Activated CD4-positive, CD25-positive, alpha-beta regulatory T cell treated with anti-CD3 and anti-CD28 coated beads, Interleukin-2, amount 50 U/mL, for 24 hours (primary cell): ENCODE measurements around the gene AMZ1.

Experiments used
- ATAC-seq, 2 donors: fragments of 150-1000 bp; cut with Tn5 transposase; one replicate each; pipeline ENCODE4 v1.10.0; 2021; ENCODE audit warnings: mild to moderate bottlenecking in 1 of 2, moderate library complexity in 1 of 2

The AMZ1 gene, protein sequence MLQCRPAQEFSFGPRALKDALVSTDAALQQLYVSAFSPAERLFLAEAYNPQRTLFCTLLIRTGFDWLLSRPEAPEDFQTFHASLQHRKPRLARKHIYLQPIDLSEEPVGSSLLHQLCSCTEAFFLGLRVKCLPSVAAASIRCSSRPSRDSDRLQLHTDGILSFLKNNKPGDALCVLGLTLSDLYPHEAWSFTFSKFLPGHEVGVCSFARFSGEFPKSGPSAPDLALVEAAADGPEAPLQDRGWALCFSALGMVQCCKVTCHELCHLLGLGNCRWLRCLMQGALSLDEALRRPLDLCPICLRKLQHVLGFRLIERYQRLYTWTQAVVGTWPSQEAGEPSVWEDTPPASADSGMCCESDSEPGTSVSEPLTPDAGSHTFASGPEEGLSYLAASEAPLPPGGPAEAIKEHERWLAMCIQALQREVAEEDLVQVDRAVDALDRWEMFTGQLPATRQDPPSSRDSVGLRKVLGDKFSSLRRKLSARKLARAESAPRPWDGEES

DNA sequence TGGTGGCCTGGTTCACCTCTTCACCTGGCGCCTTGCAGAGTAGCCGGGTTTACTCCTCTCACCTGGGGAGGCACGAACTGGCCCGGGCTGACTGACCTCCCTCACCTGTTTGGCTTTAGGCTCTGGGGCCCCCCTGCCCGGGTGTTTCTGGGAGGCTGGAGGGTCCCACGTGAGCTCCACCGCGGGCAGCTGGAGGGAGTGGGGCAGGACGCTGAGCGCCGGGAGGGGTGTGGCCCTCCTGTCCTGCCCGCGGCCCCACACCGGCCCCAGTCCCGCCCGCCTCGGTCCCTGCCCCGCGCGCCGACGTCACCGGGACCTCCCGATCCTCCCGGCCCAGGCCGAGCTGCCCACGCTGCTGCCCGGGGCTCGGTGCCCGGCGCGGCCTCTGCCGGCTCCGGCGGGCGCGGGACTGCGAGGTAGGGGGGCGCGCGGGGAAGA lies at the start of gene AMZ1:
Gene AMZ1 (plus strand): TSS at position 322 of the 438 bp plus-strand sequence. CDS start 12,250 bp downstream, outside the sequence.
- ATAC-seq = peak in 1 of 2 donors; percentile 20

DNA sequence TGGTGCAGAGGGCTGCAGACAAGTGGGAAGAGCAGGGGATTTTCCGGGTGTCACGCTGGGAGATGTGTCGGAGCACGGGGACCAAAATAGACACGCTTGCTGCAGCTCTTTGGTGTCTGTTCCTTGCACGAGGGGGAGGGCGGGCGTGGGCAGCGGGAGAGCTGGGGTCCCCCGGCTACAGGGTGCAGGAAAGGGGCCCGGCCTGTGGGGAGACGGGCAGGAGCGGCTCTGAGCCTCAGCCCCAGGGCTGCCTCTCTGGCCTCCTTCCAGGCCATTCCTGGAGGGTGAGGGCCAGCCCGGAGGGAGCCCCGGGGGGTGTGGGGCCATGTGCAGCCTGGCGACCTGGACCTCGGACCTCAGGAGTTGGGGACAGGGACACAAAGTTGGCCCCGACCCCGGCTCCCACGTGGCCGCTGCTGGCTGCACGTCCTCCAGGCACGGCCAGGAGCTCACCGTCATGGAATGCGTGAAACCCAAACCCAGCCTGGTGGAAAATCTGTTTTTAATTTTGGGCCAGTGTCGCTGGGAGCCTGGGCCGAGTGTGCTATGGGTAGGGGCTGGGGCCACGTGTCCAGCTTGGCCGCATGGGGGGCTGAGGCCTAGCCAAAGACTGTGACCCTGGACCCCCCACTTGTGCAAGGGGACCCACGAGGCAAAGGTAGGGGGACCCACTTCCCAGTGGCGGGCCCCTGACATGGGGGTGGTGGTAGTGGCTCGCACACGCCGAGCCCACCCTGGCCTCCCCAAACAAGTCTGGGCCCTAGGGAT lies 49.6 kb upstream of the AMZ1 start:
- no peak for ATAC-seq

DNA sequence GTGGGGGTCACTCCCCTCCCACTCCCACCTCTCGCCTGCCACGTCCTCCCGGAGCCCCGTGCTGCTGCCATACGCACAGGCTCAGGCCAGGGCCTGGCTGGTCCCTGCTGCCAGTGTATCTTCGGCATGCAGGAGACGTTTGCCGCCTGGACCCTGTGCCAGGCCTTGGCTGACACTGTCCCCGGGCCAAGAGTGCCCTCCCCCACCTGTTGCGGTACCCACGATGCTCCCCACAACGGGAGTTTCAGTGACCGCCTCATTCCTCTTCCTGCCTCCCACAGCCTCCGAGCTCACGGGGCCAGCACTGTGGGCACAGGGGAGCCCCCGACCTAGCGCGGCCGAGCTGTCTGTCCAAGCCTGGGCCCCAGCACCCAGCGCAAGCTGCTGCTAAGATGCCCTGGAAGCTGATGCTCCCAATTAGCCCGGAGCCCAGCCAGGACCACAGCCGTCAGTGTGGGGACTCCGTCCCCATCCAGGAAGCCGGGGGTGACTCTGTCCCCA lies 48.8 kb upstream of the AMZ1 start:
- no peak for ATAC-seq

DNA sequence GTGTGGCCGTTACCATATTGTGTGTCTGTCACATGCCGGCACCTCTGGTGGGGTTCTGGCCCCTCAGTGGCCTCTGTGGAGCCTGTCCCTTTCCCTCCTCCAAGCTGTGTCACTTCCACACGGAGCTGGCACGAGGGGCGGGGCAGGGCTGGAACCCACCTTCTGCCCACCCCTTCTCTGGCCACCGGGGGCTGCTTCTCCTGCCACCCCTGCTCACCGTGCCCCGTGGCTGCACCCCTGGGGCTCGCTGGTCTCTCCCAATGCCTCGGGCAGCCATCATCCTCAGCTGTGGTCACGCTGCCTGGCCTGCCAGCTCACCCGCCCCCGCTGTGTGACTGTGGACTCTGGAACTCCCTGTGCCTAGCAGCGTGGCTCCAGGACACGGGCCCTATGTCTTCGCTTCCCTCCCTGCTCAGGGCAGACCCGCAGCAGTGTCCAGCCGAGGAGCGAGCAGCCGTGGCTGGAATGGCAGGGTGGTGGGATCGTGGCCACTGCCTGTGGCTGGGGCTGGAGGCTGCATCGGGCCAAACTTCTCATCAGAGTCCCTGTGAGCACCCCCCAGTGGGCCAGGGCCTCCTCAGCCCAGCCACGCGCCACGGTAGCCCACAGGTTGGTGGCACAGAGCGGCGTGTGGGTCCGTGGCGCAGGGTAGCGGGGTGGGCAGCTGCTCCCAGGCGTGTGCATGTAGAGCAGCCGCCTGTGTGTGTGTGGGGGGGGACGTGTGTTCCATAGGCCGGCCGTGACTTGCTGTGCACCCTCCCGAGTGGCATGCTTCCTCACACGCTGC lies 48.1 kb upstream of the AMZ1 start:
- ATAC-seq = no peak

DNA sequence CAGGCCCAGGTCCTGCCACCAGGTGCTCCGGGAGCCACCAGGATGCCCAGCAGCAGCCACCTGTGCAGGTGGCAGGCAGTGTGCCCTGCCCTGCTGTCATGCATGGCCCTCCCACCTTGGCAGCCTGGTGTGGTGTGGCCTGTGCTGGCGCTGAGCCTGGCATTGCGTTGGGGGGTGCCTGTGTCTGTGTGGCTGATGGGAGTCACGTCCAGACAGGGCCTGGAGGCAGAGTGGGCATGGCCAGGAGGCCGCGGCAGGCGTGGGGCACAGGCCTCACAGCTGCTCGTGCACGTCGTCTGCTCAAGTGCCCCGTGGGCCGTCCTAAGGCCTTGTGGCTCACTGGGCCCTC lies 47.5 kb upstream of the AMZ1 start:
- no peak for ATAC-seq

DNA sequence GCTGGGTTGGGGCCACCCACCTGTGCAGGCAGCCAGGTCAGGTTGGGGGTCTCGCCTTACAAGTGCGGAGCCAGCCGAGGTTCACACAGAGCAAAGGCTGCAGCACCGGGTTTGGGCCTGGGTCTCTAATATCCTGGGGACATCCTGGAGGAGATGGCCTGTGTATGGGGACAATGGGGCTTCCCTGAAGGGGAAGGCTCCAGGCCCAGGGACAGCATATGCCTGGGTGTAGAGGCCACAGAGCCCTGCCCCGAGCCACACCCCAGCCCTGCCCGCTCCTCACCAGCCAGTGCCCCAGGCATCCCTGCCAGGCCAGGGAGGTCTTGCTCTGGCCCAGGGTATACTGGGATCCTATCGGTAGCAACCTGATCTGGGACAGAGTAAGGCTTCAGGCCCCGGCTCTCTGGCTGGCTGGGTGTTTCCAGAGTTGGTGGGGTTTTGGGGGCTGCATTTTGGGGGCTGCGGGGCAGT lies 47.1 kb upstream of the AMZ1 start:
- no peak for ATAC-seq

DNA sequence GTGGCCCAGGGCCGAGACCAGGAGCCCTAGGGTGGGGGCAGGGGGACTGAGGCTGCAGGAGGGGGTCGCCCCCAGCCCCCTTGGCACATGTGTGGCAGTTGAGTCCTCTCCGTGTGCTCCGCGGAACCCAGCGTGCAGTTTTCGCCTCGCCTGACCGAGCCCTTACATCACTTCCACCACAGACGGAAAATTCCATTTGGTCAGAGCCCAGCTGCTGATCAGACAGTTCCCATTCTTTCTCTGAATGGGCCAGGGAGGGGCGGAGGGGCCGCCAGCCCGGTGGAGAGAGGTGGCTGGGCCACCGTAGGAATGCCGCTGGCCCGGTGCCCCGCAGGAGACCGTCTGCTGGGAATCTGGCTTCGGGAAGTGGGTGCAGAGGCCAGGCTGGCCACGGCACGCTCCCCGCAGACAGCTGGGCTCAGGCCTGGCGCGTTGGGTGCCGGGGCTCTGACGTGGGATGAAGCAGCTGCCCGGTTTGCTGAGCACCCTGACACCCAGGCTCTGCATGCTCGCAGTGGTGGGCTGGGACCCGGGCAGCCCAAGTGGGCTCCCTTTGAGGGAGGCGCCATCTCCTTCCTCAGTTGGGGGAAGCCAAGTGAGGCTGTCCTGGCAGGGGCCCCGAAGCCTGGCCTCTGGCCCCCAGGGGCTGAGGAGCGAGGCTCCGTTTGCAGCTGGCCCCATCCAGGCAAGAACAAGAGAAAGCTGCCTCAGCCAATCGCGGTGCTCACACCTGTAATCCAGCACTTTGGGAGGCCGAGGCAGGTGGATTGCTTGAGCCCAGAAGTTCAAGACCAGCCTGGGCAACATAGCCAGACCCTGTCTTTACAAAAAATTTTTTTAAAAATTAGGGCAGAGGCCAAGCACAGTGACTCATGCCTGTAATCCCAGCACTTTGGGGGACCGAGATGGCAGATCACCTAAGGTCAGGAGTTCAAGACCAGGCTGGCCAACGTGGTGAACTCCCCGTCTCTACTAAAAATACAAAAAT lies 46.3 kb upstream of the AMZ1 start:
- peak in 1 of 2 donors; percentile 14 for ATAC-seq

DNA sequence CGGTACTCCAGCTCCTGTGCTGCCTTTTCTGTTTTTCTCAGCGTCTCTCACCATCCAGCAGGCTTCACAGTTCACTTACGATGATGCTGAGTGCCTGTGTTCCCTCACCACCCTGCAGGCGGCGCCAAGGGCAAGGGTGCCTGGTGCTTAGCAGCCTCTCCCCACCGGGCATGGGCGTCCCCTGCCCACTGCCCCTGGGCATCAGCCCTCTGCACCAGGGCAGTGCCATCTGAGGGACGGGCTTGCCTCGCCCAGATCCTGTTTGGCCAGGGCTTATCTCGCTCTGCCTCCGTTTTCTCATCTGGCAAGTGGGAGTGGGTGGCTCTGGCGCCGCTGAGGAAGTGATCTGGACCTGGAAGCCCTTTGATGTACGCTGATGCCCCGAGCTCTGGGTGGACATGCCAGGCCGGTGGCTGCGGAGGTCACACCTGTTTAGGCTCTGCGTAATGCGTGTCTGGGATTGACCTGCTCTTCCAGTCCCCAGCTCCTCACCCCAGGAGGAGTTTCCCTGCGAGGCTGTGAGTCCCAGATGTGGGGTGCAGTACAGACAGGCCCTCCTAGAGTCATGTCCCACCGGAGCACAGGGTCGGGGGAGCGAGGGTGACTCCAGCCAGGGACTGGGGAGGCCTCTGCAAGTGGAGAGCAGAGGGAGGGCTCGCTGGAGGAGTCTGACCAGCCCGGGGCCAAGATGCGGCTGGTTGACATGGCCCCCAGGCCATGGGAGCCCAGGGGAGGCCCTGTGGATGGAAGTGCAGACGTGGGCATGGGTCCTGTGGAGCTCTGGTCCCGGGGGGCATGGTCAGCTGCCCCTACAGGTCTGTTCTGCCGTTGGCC lies 44.4 kb upstream of the AMZ1 start:
- no peak for ATAC-seq

DNA sequence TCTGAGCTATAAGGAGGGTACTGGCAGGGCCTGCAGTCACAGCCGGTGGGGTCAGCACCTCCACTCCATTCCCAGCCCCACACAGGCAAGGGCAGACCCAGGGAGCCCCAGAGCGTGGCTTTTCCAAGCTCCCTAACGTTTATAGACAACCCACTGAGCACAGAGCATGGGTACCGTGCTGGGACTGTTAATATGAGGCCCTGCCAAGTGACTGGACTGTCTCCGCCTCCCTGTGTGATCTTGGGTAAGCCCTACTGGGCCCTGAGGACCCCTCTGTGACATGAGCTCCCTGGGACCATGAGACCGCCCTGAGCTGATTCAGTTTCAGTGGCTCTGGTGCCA lies 43.8 kb upstream of the AMZ1 start:
- ATAC-seq = no peak

DNA sequence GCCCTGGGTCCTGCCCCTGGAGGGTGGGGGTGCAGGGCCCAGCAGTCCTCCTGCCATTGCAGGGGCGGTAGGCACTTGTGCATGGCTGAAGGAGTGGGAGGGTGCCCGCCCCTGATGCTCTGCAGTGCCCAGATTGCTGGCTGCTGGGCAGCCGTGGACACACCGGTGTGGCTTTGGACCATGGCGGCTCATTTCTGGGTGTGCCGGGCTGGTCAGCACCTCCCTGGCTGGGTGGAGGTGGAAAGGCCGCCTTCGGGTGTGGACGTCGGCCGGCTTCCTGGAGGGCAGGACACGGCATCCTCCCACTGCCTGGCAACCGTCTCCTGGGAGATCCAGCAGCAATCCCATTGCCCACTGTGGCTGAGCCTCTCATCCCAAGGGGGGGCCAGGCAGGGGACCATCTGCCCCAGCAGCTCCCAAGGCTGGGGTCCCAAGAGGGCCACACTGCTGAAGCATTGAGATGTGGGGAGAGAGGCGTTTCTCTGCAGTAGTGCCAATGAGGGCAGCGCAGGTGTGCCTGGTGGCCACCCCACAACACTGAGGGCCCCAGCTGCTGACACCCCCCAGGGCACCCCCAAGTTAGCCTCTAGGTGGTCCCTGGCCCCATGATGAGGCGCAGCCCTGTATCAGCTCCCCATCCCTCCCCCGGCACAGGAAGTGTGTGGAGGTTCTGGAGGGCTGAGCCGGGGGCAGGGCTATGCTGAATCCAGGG lies 43.3 kb upstream of the AMZ1 start:
- ATAC-seq = peak; percentile 39 to 46

DNA sequence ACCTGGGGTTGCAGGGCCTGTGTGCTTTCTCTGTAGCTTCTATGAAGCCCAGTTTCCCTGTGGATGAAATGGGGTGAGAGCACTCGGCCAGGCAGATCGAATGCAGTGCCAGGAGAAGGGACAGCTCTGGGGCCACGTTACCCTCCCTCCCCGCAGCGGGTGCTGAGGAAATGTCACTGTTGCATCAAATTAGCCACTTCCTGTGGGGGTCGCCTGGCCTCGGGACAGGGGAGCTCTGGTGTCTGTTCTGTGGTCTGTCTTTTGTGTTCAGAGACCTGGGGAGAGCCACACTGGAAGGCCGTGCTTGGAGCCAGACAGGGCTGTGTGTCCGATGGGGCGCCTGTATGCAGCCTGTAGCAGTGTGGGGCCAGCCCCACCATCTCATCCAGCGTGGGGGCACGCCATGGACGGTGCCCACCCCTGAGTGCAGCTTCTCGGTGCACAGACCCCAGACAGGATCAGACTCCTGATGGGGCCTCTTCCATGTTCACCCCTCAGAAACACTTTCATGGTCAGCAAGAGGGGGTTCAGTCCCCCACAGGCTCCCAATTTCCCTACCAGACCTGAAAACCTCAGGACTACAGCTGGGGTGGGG lies 42.6 kb upstream of the AMZ1 start:
- peak; percentile 62 to 66 for ATAC-seq

DNA sequence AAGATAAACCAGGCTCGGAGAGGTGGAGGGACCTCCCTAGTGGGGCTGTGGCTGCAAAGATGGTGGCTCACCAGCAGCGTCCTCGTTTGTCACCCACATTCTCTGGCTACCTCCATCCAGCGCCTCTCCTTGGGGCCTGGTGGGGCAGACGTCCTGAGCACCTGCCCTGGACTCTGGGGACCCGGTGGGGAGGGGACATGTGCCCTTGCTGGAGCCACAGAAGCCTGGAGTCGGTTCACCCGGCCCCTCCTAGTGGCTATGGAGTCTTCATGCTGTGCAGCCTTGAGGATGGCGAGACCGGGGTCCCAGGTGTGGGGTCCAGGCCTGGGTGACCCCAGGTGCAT lies 41.7 kb upstream of the AMZ1 start:
- ATAC-seq = no peak

DNA sequence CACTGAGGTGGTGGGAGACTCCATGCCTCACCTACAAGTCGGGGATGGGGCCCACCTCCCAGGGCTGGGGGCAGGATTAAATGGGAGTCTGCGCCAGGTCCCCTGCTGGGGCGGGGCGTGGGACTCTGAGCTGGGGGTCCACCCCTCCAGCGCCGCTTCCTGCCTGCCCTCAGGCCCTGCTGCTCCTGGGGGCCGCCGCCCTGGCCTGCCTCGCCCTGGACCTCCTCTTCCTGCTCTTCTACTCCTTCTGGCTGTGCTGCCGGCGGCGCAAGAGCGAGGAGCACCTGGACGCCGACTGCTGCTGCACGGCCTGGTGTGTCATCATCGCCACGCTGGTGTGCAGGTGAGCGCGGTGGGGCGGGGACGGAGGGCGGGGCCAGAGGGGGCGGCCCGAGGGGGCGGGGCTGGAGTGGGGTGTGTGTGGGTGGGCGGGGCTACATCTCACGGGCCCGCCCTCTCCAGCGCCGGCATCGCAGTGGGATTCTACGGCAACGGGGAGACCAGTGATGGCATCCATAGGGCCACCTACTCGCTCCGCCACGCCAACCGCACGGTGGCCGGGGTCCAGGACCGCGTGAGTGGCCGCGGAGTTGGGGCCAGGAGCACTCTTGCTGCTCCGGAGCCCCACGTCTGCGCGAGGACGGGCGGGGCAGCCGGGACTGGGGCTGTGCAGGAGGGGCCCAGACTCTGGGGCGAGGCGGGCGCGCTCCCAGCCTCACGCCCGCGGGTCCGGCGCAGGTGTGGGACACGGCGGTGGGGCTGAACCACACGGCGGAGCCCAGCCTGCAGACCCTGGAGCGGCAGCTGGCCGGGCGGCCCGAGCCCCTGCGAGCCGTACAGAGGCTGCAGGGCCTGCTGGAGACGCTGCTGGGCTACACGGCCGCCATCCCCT lies 41.1 kb upstream of the AMZ1 start:
- ATAC-seq = no peak

DNA sequence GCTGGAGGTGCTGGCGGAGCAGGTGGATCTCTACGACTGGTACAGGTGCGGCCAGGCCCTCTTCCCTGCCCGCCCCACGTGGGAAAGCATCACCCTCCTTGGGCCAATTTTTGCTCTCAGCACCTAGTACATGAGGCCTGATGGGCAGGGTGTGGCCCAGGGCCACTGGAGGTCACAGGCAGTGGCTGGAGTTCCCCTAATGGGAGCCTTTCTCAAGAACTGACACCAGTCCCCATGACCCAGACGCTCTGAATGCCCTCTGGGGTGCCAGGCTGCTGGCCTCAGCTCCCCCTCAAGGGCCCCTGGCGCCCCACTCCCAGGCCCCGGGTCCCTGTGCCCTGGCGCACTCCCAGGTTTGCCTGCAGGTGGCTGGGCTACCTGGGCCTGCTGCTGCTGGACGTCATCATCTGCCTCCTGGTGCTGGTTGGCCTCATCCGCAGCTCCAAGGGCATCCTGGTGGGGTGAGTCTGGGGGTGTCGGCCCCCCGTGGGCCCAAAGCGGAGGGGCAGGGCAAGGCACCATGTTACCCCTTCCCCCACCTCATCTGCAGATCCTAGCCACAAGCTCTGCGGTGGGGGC lies 40.3 kb upstream of the AMZ1 start:
- no peak for ATAC-seq

DNA sequence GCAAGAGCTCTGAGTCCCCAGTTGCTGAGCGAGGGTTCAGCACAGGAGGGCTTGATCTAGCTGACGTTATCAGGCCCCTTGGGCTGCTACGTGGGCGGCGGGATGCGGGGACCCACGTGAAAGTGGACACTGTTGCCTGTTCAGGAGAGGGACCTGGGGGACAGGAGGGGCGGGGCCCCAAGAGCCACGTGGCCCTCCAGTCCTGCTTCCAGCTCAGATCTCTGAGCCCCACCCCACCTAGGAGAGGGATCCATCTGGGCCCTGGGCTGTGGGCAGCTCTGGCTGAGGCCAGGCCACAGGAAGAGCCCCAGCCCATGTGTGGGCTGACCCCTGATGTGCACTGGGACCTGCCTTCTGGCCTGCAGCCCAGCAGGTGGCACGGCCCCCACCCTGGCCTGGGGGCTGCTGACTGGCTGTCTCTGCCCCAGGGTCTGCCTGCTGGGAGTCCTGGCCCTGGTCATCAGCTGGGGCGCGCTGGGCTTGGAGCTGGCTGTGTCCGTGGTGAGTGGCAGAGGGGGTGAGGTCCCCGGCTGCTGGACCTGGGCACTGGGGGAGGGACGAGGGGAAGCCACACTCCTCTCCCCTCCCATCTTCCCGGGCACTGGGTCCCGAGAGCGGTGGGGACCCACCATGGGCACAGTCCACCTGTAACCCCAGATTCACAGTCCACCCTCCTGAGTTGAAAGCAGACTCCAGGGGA lies 38.7 kb upstream of the AMZ1 start:
- ATAC-seq = no peak

DNA sequence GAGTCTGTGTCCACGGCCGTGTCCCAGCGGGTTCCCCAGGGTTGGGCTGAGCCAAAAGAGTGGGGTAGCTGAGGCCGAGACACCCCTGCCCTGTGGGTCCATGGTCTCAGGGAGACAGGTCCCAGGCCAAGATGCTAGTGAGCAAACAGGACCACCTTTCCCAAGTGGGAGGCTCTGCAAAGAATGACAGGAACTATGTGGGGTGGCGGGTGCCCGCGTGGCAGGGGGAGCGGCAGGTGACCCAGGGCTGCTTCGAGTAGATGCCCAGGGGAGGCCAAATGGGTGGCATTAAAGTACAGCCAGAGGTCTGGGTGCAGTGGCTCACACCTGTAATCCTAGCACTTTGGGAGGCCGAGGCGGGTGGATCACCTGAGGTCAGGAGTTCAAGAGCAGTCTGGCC lies 38.0 kb upstream of the AMZ1 start:
- no peak for ATAC-seq

DNA sequence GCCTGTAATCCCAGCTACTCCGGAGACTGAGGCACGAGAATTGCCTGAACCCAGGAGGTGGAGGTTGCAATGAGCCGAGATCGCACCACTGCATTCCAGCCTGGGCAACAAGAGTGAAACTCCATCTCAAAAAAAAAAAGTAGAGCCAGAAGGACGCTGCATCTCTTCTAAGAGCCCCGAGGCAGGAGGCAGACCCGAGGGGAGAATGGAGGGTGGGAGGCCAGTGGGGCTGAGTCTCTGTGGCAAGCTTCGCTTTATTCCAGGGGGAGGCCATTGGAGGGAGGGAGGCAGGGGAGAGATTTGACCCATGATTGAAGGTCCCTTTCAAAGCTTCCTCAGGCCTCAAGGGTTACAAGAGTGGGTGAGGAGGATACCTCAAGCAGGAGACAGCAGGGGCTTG lies 37.6 kb upstream of the AMZ1 start:
- ATAC-seq = no peak

DNA sequence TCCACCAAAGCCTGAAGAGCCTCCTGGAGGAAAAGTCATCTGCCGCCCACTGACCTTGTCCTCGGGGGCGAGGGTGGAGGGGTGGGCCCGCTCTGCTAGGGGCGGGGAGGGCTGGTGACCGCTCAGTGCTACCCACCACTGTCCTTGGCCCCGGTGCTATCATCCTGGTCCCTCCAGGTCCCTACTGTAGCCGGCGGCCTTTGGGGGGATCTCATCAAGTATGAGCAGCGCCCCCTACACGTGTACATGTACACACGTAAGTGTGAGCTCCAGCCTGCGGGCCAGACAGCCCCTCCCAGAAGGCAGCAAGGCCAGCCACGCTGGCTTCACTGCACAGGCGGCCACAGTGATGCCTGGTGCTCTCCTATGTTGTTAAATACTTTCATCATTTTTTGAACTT lies 36.7 kb upstream of the AMZ1 start:
- no peak for ATAC-seq
